ENCODE results near the gene CAPN12.

The CAPN12 gene

GRCh38 chr19:38696729-38697055, 47.6 kb downstream of the CAPN12 start:
- Histone ChIP-seq H3K9ac (ENCODE audit: low read length) (no peak overlapping the region), H3K4me3 (ENCODE audit: low read depth in 1 of 2, low read length in 2 of 2) (no peak overlapping the region), H3K27ac (ENCODE audit: low read depth, low read length) (peak overlapping the region; percentile 27)

GRCh38 chr19:38695832-38696728, 48.2 kb downstream of the CAPN12 start:
- peaks cover 16% of the 10 kb centered on the region for H3K36me3 ChIP-seq (ENCODE audit: insufficient read depth, low read length)
- no peaks in the 10 kb centered on the region for H3K27me3 ChIP-seq (ENCODE audit: control insufficient read depth in 1 of 2, insufficient read depth in 2 of 2, low read length in 2 of 2)
- H3K4me3 ChIP-seq (ENCODE audit: low read depth in 1 of 2, low read length in 2 of 2) = peak overlapping the region in 1 of 2 donors; percentile 16
- peak overlapping the region; percentile 23 for H3K9ac ChIP-seq (ENCODE audit: low read length)
- no peaks in the 10 kb centered on the region for H3K9me3 ChIP-seq (ENCODE audit: low read length)
- H3K27ac ChIP-seq (ENCODE audit: low read depth, low read length) = peak overlapping the region; percentile 27
- peaks cover 70% of the 10 kb centered on the region for H3K4me1 ChIP-seq (ENCODE audit: insufficient read depth, low read length)

More at GRCh38 chr19:38696729-38697055, 47.6 kb downstream of the CAPN12 start:
- H3K27me3 ChIP-seq (ENCODE audit: control insufficient read depth in 1 of 2, insufficient read depth in 2 of 2, low read length in 2 of 2) = no peaks in the 10 kb centered on the region
- H3K4me1 ChIP-seq (ENCODE audit: insufficient read depth, low read length) = peaks cover 75% of the 10 kb centered on the region
- H3K9me3 ChIP-seq (ENCODE audit: low read length) = no peaks in the 10 kb centered on the region
- H3K36me3 ChIP-seq (ENCODE audit: insufficient read depth, low read length) = peaks cover 22% of the 10 kb centered on the region

- no peaks in the 10 kb centered on the region for H3K9me3 ChIP-seq (ENCODE audit: low read length)
- H3K9ac ChIP-seq (ENCODE audit: low read length) = peak overlapping the region; percentile 23
- peaks cover 69% of the 10 kb centered on the region for H3K4me1 ChIP-seq (ENCODE audit: insufficient read depth, low read length)
- H3K4me3 ChIP-seq (ENCODE audit: low read depth in 1 of 2, low read length in 2 of 2) = peak overlapping the region in 1 of 2 donors; percentile 16
- H3K27ac ChIP-seq (ENCODE audit: low read depth, low read length) = peak overlapping the region; percentile 42
- H3K36me3 ChIP-seq (ENCODE audit: insufficient read depth, low read length) = peaks cover 8% of the 10 kb centered on the region
- no peaks in the 10 kb centered on the region for H3K27me3 ChIP-seq (ENCODE audit: control insufficient read depth in 1 of 2, insufficient read depth in 2 of 2, low read length in 2 of 2)
Observed at GRCh38 chr19:38695317-38695683, 49.0 kb downstream of the CAPN12 start.

GRCh38 chr19:38693380-38694223, 50.7 kb downstream of the CAPN12 start:
- H3K4me1 ChIP-seq (ENCODE audit: insufficient read depth, low read length) = peaks cover 69% of the 10 kb centered on the region
- H3K36me3 ChIP-seq (ENCODE audit: insufficient read depth, low read length) = peaks cover 5% of the 10 kb centered on the region
- peak overlapping the region; percentile 63 for H3K9ac ChIP-seq (ENCODE audit: low read length)
- H3K27me3 ChIP-seq (ENCODE audit: control insufficient read depth in 1 of 2, insufficient read depth in 2 of 2, low read length in 2 of 2) = no peaks in the 10 kb centered on the region
- H3K4me3 ChIP-seq (ENCODE audit: low read depth in 1 of 2, low read length in 2 of 2) = peak overlapping the region in 1 of 2 donors; percentile 7
- no peaks in the 10 kb centered on the region for H3K9me3 ChIP-seq (ENCODE audit: low read length)
- peak overlapping the region; percentile 89 for H3K27ac ChIP-seq (ENCODE audit: low read depth, low read length)

- peak overlapping the region in 1 of 2 donors; percentile 7 for H3K4me3 ChIP-seq (ENCODE audit: low read depth in 1 of 2, low read length in 2 of 2)
- H3K4me1 ChIP-seq (ENCODE audit: insufficient read depth, low read length) = peaks cover 62% of the 10 kb centered on the region
- H3K9me3 ChIP-seq (ENCODE audit: low read length) = no peaks in the 10 kb centered on the region
- H3K27ac ChIP-seq (ENCODE audit: low read depth, low read length) = peak overlapping the region; percentile 89
- H3K36me3 ChIP-seq (ENCODE audit: insufficient read depth, low read length) = peaks cover 5% of the 10 kb centered on the region
- H3K9ac ChIP-seq (ENCODE audit: low read length) = peak overlapping the region; percentile 63
- H3K27me3 ChIP-seq (ENCODE audit: control insufficient read depth in 1 of 2, insufficient read depth in 2 of 2, low read length in 2 of 2) = no peaks in the 10 kb centered on the region
Observed at GRCh38 chr19:38692458-38693379, 51.6 kb downstream of the CAPN12 start.

GRCh38 chr19:38691938-38692457, 52.3 kb downstream of the CAPN12 start:
- H3K4me3 ChIP-seq (ENCODE audit: low read depth in 1 of 2, low read length in 2 of 2) = no peak overlapping the region
- peaks cover 1% of the 10 kb centered on the region for H3K36me3 ChIP-seq (ENCODE audit: insufficient read depth, low read length)
- H3K27ac ChIP-seq (ENCODE audit: low read depth, low read length) = peak overlapping the region; percentile 89
- peak overlapping the region; percentile 63 for H3K9ac ChIP-seq (ENCODE audit: low read length)
- no peaks in the 10 kb centered on the region for H3K27me3 ChIP-seq (ENCODE audit: control insufficient read depth in 1 of 2, insufficient read depth in 2 of 2, low read length in 2 of 2)
- peaks cover 55% of the 10 kb centered on the region for H3K4me1 ChIP-seq (ENCODE audit: insufficient read depth, low read length)
- no peaks in the 10 kb centered on the region for H3K9me3 ChIP-seq (ENCODE audit: low read length)

GRCh38 chr19:38690832-38691231, 53.4 kb downstream of the CAPN12 start:
- Histone ChIP-seq H3K4me3 (ENCODE audit: low read depth in 1 of 2, low read length in 2 of 2) (no peak overlapping the region), H3K27ac (ENCODE audit: low read depth, low read length) (peak overlapping the region; percentile 66), H3K4me1 (ENCODE audit: insufficient read depth, low read length) (peaks cover 51% of the 10 kb centered on the region), H3K27me3 (ENCODE audit: control insufficient read depth in 1 of 2, insufficient read depth in 2 of 2, low read length in 2 of 2) (no peaks in the 10 kb centered on the region), H3K9me3 (ENCODE audit: low read length) (no peaks in the 10 kb centered on the region), H3K36me3 (ENCODE audit: insufficient read depth, low read length) (no peaks in the 10 kb centered on the region), H3K9ac (ENCODE audit: low read length) (no peak overlapping the region)

- Histone ChIP-seq H3K27me3 (ENCODE audit: control insufficient read depth in 1 of 2, insufficient read depth in 2 of 2, low read length in 2 of 2) (no peaks in the 10 kb centered on the region), H3K9ac (ENCODE audit: low read length) (no peak overlapping the region)
Observed at GRCh38 chr19:38690146-38690545, 54.1 kb downstream of the CAPN12 start.

GRCh38 chr19:38687837-38688378, 56.4 kb downstream of the CAPN12 start:
- Histone ChIP-seq H3K9ac (ENCODE audit: low read length) (no peak overlapping the region), H3K36me3 (ENCODE audit: insufficient read depth, low read length) (no peaks in the 10 kb centered on the region), H3K27me3 (ENCODE audit: control insufficient read depth in 1 of 2, insufficient read depth in 2 of 2, low read length in 2 of 2) (no peaks in the 10 kb centered on the region), H3K27ac (ENCODE audit: low read depth, low read length) (no peak overlapping the region), H3K4me3 (ENCODE audit: low read depth in 1 of 2, low read length in 2 of 2) (no peak overlapping the region), H3K9me3 (ENCODE audit: low read length) (no peaks in the 10 kb centered on the region), H3K4me1 (ENCODE audit: insufficient read depth, low read length) (peaks cover 54% of the 10 kb centered on the region)

More at GRCh38 chr19:38690146-38690545, 54.1 kb downstream of the CAPN12 start:
- Histone ChIP-seq H3K9me3 (ENCODE audit: low read length) (no peaks in the 10 kb centered on the region), H3K4me1 (ENCODE audit: insufficient read depth, low read length) (peaks cover 51% of the 10 kb centered on the region), H3K27ac (ENCODE audit: low read depth, low read length) (peak overlapping the region; percentile 66), H3K36me3 (ENCODE audit: insufficient read depth, low read length) (no peaks in the 10 kb centered on the region), H3K4me3 (ENCODE audit: low read depth in 1 of 2, low read length in 2 of 2) (no peak overlapping the region)

GRCh38 chr19:38686530-38686888, 57.8 kb downstream of the CAPN12 start:
- Histone ChIP-seq H3K27me3 (ENCODE audit: control insufficient read depth in 1 of 2, insufficient read depth in 2 of 2, low read length in 2 of 2) (no peaks in the 10 kb centered on the region), H3K4me3 (ENCODE audit: low read depth in 1 of 2, low read length in 2 of 2) (no peak overlapping the region), H3K9ac (ENCODE audit: low read length) (peak overlapping the region; percentile 37), H3K27ac (ENCODE audit: low read depth, low read length) (peak overlapping the region; percentile 83), H3K36me3 (ENCODE audit: insufficient read depth, low read length) (peaks cover under 1% of the 10 kb centered on the region), H3K4me1 (ENCODE audit: insufficient read depth, low read length) (peaks cover 51% of the 10 kb centered on the region), H3K9me3 (ENCODE audit: low read length) (no peaks in the 10 kb centered on the region)

Data from muscle layer of colon (tissue), 2 donors.